T-cell (primary cell): ENCODE results near the gene PLAAT2. TPM values are rescaled to one million over a fixed set of nuclear protein-coding genes. Genes with fewer than 3 reads are reported as not detected.
"Not testable (repeated sequence)": the region's sequence is repeated elsewhere in the genome, so short reads cannot be mapped to it uniquely, and the experiment has no call there.

Experiments
- ATAC-seq, 4 experiments: fragments of 200-7000 bp in 3 of 4; fragments of 150-1000 bp in 1 of 4; cut with Tn5 transposase; replicated peaks in 1 of 4; 1 replicate in 3 of 4; 2 replicates in 1 of 4; pipeline ENCODE4 v1.10.0; 2021; ENCODE audit warnings: moderate library complexity in 3 of 4, mild to moderate bottlenecking in 2 of 4, moderate number of reproducible peaks in 1 of 4
- CTCF ChIA-PET, 2 donors: fragments of 300-600 bp; sonication (Branson Sonifier 250); formaldehyde crosslinking; loops; one replicate each; lab custom pipeline; 2022; ENCODE audit warnings: antibody characterized with exemption in 2 of 2; lab: Charles Lee
- POLR2A ChIA-PET, 2 donors: fragments of 300-600 bp; sonication (Branson Sonifier 250); formaldehyde crosslinking; loops; one replicate each; lab custom pipeline; 2022; ENCODE audit warnings: antibody characterized with exemption in 2 of 2; lab: Charles Lee
- DNase-seq, 35 experiments: peaks; one replicate each; pipeline versions ENCODE4 v3.0.0 to v3.0.0-alpha.2; 2013 to 2023
- H3K27ac ChIP-seq: one replicate; pipeline ENCODE4 v1.5.1; 2013; ENCODE audit warnings: low read length
- H3K27me3 ChIP-seq, 2 experiments: replicated peaks in 1 of 2; 1 replicate in 1 of 2; 2 replicates in 1 of 2; pipeline versions ENCODE4 v1.6.1 to v1.7.0; 2013; ENCODE audit warnings: low read length in 1 of 2, mixed read lengths in 1 of 2; ENCODE audit not compliant: control insufficient read depth in 2 of 2, insufficient read depth in 2 of 2; ENCODE audit errors: extremely low read depth in 1 of 2
- H3K36me3 ChIP-seq, 2 donors: 1 replicate in 1 of 2; 2 replicates in 1 of 2; pipeline versions ENCODE4 v1.6.1 to v1.7.0; 2013; ENCODE audit warnings: low read length in 1 of 2; ENCODE audit not compliant: control insufficient read depth in 2 of 2, insufficient read depth in 1 of 2; ENCODE audit errors: extremely low read depth in 1 of 2
- H3K4me1 ChIP-seq, 2 experiments: 1 replicate in 1 of 2; 2 replicates in 1 of 2; pipeline versions ENCODE4 v1.6.1 to v1.7.0; 2013; ENCODE audit warnings: low read length in 2 of 2, mixed read lengths in 1 of 2; ENCODE audit not compliant: insufficient read depth in 2 of 2, control insufficient read depth in 1 of 2; ENCODE audit errors: extremely low read depth in 1 of 2
- H3K4me3 ChIP-seq, 2 donors: 1 replicate in 1 of 2; 2 replicates in 1 of 2; pipeline versions ENCODE4 v1.5.1 to v1.7.0; 2013; ENCODE audit warnings: mild to moderate bottlenecking in 2 of 2, low read length in 1 of 2, moderate library complexity in 1 of 2; ENCODE audit not compliant: control insufficient read depth in 1 of 2; ENCODE audit errors: extremely low read depth in 1 of 2
- H3K9me3 ChIP-seq: 2 replicates; pipeline ENCODE4 v1.7.0; 2013
- H3K27ac Mint-ChIP-seq, 2 donors: one replicate each; pipeline ENCODE4 v1.8.0; 2020 to 2021; ENCODE audit warnings: mild to moderate bottlenecking in 2 of 2, mixed read lengths in 2 of 2
- H3K27me3 Mint-ChIP-seq, 2 donors: one replicate each; pipeline ENCODE4 v1.8.0; 2021 to 2022; ENCODE audit warnings: mixed read lengths in 2 of 2
- H3K36me3 Mint-ChIP-seq: one replicate; pipeline ENCODE4 v1.8.0; 2021; ENCODE audit warnings: mixed read lengths
- H3K4me1 Mint-ChIP-seq, 3 donors: one replicate each; pipeline ENCODE4 v1.8.0; 2020 to 2022; ENCODE audit warnings: mixed read lengths in 3 of 3, mild to moderate bottlenecking in 1 of 3
- H3K4me3 Mint-ChIP-seq, 3 donors: one replicate each; pipeline ENCODE4 v1.8.0; 2020 to 2022; ENCODE audit warnings: mild to moderate bottlenecking in 3 of 3, mixed read lengths in 3 of 3, moderate library complexity in 3 of 3
- H3K9me3 Mint-ChIP-seq, 3 donors: one replicate each; pipeline ENCODE4 v1.8.0; 2020 to 2022; ENCODE audit warnings: mixed read lengths in 3 of 3
- WGBS: methylation state at CpG from one replicate; pipeline ENCODE4 v1.1.5; 2013; ENCODE audit warnings: missing lambda C conversion rate; ENCODE audit not compliant: insufficient coverage; 5-methylcytosine and 5-hydroxymethylcytosine counted together
- total RNA-seq, 35 experiments: library from RNA in 6 of 35; stranded (reverse) in 6 of 35; fragments of 120-200 nt in 1 of 35; gene quantifications; one replicate each; pipeline versions ENCODE4 v1.2.1 to v1.2.4 and lab custom pipeline; 2013 to 2026

Gene PLAAT2
- total RNA-seq, 5 donors from 2014 or later (not counting 1 experiment from before 2014, with no cell fraction given): 0.51 to 0.53 TPM; not detected in 3

DNA sequence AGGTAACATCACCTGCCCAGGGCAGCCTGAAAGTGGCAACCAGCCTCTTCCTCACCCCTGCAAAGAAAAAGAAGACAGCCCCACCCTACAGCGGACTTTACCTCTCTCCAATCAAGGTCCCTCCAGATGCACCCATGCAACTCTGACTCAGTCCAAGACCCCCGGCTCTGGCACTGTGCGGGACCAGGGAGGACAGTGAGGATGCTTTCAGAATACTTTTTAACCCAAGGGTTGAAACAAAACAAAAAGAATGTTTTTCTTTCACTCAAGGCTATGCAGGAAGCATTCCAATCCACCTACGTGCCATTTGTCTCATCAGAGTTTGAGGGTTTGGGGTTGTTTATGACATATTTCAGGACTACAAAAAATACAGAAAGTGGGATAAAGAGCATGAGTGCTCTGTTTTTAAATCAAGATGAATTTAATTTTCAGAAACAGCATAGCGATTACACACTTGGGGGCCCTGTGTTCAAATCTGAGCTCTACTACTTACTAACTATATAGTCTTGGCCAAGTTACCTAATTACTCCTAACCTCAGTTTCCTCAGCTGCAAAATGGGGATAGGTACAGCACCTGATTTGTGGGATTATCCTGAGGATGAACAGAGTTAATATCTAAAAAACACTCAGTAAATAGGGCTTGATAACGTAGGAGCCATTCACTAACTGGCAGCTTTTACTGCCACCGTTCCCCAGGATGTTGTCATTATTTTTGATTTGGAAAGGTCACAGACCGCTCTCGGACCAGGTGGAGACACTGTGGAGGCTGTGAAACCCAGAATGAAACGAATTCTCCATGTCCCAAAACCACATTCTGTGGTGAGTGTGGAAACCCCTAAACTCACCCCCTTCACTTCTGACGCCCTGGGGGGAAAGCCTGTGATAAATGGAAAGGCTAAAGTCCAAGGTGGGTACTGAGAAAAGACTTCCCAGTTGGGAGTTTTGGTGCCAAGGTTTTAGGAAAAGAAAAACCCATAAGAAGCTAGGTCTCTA, 45.5 kb upstream of the PLAAT2 start:
- Histone ChIP-seq H3K27ac (no peak overlapping the region), H3K27me3 (peaks cover 0 to 4% of the 10 kb centered on the region in 2 experiments), H3K4me3 (no peak overlapping the region), H3K4me1 (peaks cover 0 to 6% of the 10 kb centered on the region in 2 experiments), H3K36me3 (no peaks in the 10 kb centered on the region), H3K9me3 (no peaks in the 10 kb centered on the region)
- CTCF ChIA-PET: interaction anchor here in 1 of 2 donors (1.2 kb wide), 1 partner anchor 12 kb away, joined by 3 read pairs; no protein-coding TSS in a partner anchor
- peaks cover 18 to 23% (median 20%) of the 10 kb centered on the region in 3 donors for H3K4me1 Mint-ChIP-seq
- no peak overlapping the region for H3K4me3 Mint-ChIP-seq
- peak overlapping the region in 1 of 2 donors; percentile 2 for H3K27ac Mint-ChIP-seq
- H3K9me3 Mint-ChIP-seq: no peaks in the 10 kb centered on the region
- no CpG with 5 or more reads among the region's 11 CpGs for WGBS
- no peak for ATAC-seq
- POLR2A ChIA-PET: no interaction called here
- no peak for DNase-seq
- H3K36me3 Mint-ChIP-seq: no peaks in the 10 kb centered on the region
- no peaks in the 10 kb centered on the region for H3K27me3 Mint-ChIP-seq

GRCh38 chr11:63603180-63603518, 40.0 kb upstream of the PLAAT2 start:
- Histone ChIP-seq H3K9me3 (no peaks in the 10 kb centered on the region), H3K4me1 (no peaks in the 10 kb centered on the region), H3K4me3 (no peak overlapping the region), H3K27me3 (no peaks in the 10 kb centered on the region), H3K36me3 (no peaks in the 10 kb centered on the region), H3K27ac (no peak overlapping the region)
- POLR2A ChIA-PET: interaction anchor here in 1 of 2 donors (0.7 kb wide), 1 partner anchor 59 kb away, joined by 7 read pairs; no protein-coding TSS in a partner anchor
- Mint-ChIP-seq H3K27ac (no peak overlapping the region), H3K27me3 (no peaks in the 10 kb centered on the region), H3K36me3 (no peaks in the 10 kb centered on the region), H3K9me3 (no peaks in the 10 kb centered on the region), H3K4me3 (no peak overlapping the region), H3K4me1 (peaks cover 0 to 7% (median 2%) of the 10 kb centered on the region in 3 donors)
- 80% methylated on average over 2 of the region's 3 CpGs for WGBS
- ATAC-seq (no peak), DNase-seq (no peak)
- CTCF ChIA-PET: interaction anchor here in 1 of 2 donors (0.6 kb wide), 1 partner anchor 18 kb away, joined by 3 read pairs; no protein-coding TSS in a partner anchor

- H3K4me1 ChIP-seq, H3K4me3 ChIP-seq, H3K27me3 ChIP-seq, H3K27ac Mint-ChIP-seq, H3K36me3 Mint-ChIP-seq, H3K9me3 Mint-ChIP-seq, H3K36me3 ChIP-seq, ATAC-seq, H3K27me3 Mint-ChIP-seq, H3K4me1 Mint-ChIP-seq, H3K27ac ChIP-seq, H3K9me3 ChIP-seq, H3K4me3 Mint-ChIP-seq, DNase-seq: not testable (repeated sequence)
- CTCF ChIA-PET: interaction anchor here in 1 of 2 donors (0.6 kb wide), 2 partner anchors 19 to 36 kb away, joined by 3 to 4 read pairs; no protein-coding TSS in a partner anchor
- whole genome bisulfite sequencing: 90% methylated on average over 3 of the region's 11 CpGs
- POLR2A ChIA-PET: interaction anchor here in 1 of 2 donors (0.7 kb wide), 1 partner anchor 59 kb away, joined by 7 read pairs; no protein-coding TSS in a partner anchor
Observed at GRCh38 chr11:63602290-63603179, 39.4 kb upstream of the PLAAT2 start.

DNA sequence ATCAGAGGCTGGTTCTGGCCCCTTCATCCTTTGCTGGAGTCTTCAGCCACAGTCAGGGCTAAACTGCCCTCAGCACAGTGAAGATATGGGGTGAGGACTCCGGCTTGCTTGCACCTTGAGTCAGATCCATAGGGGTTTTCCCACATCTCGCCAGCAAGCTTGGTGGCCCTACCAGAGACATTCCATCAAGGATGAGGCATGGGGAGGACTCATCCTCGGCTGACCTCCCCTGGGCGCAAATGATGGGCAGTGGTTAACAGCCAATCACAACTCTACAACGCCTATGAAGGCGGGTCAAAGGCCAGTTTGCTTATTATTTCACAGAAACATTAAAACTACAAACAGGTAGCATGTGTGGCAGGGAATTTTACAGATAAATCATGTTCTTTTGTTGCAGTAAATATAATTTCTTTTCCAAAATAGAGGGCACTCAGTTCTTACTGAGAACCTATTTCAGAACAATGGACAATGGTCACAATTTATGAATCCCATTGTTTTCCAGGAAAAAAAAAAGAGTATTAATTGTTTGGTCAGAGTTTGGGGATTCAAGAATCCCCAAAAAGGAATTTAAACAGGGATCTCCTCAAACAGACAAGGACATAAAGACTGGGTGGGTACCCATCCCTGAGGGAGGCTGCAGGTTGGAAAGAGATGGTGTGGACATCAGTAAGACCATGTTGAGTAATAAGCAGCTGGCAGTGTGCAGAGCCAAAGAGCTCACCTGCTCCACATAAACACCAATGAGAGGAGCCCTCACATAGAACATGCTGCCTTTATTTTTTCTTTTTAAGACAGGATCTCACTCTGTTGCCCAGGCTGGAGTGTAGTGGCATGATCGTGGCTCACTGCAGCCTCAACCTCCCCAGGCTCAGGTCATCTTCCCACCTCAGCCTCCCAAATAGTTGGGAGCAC, 36.3 kb upstream of the PLAAT2 start:
- Mint-ChIP-seq H3K27ac (no peak overlapping the region), H3K27me3 (no peaks in the 10 kb centered on the region), H3K4me3 (no peak overlapping the region), H3K36me3 (no peaks in the 10 kb centered on the region), H3K9me3 (no peaks in the 10 kb centered on the region), H3K4me1 (peaks cover 0 to 7% (median 2%) of the 10 kb centered on the region in 3 donors)
- 89% methylated on average over 5 of the region's 7 CpGs for WGBS
- no peaks in the 10 kb centered on the region for H3K9me3 ChIP-seq
- ATAC-seq (no peak), DNase-seq (no peak)
- H3K27me3 ChIP-seq: no peaks in the 10 kb centered on the region
- H3K36me3 ChIP-seq: no peaks in the 10 kb centered on the region
- H3K27ac ChIP-seq: no peak overlapping the region
- no peaks in the 10 kb centered on the region for H3K4me1 ChIP-seq
- ChIA-PET POLR2A (no interaction called here), CTCF (no interaction called here)
- no peak overlapping the region for H3K4me3 ChIP-seq

- no peaks in the 10 kb centered on the region for H3K27me3 ChIP-seq
- 84% methylated on average over 4 of the region's 4 CpGs for WGBS
- Mint-ChIP-seq H3K4me1 (peaks cover 0 to 7% (median 2%) of the 10 kb centered on the region in 3 donors), H3K4me3 (no peak overlapping the region), H3K36me3 (peaks cover 6% of the 10 kb centered on the region), H3K9me3 (no peaks in the 10 kb centered on the region), H3K27me3 (no peaks in the 10 kb centered on the region), H3K27ac (no peak overlapping the region)
- H3K36me3 ChIP-seq: no peaks in the 10 kb centered on the region
- no peak for ATAC-seq
- H3K9me3 ChIP-seq: no peaks in the 10 kb centered on the region
- H3K4me1 ChIP-seq: no peaks in the 10 kb centered on the region
- H3K4me3 ChIP-seq: no peak overlapping the region
- CTCF ChIA-PET: no interaction called here
- POLR2A ChIA-PET: no interaction called here
- no peak overlapping the region for H3K27ac ChIP-seq
- DNase-seq: no peak
Observed at GRCh38 chr11:63598556-63598955, 35.4 kb upstream of the PLAAT2 start.
